HG03457 (cell line): Measurements from ENCODE around the gene SOD1.
"Not testable (repeated sequence)": the region's sequence is repeated elsewhere in the genome, so short reads cannot be mapped to it uniquely, and the experiment has no call there.

Experiments used
- ATAC-seq: cut with Tn5 transposase; IDR thresholded peaks from one replicate; pipeline ENCODE4 v1.9.1; 2021; ENCODE audit warnings: moderate number of reproducible peaks; ENCODE audit not compliant: unreplicated experiment

Gene SOD1

GRCh38 chr21:31659536-31660258, at the start of gene SOD1:
SOD1 (plus strand) TSS chr21:31659693; CDS start chr21:31659770, 77 bp downstream.
- peak; percentile 88 for ATAC-seq

GRCh38 chr21:31611445-31611844, 48.0 kb upstream of the SOD1 start:
- no peak for ATAC-seq

GRCh38 chr21:31612894-31613785, 46.4 kb upstream of the SOD1 start:
- no peak for ATAC-seq

GRCh38 chr21:31614705-31615104, 44.8 kb upstream of the SOD1 start:
- ATAC-seq, result no peak

GRCh38 chr21:31616216-31616615, 43.3 kb upstream of the SOD1 start:
- ATAC-seq, result no peak

- no peak for ATAC-seq
These were observed 40.6 kb upstream of the SOD1 start for GRCh38 chr21:31618696-31619430.

- no peak for ATAC-seq
These were observed 37.1 kb upstream of the SOD1 start for GRCh38 chr21:31622397-31622796.

- no peak for ATAC-seq
These were observed 35.8 kb upstream of the SOD1 start for GRCh38 chr21:31623664-31624063.

- no peak for ATAC-seq
These were observed 35.3 kb upstream of the SOD1 start for GRCh38 chr21:31624181-31624580.

GRCh38 chr21:31624961-31625491, 34.5 kb upstream of the SOD1 start:
- ATAC-seq, result no peak

- ATAC-seq, result no peak
These were observed 29.4 kb upstream of the SOD1 start for GRCh38 chr21:31629972-31630711.

- not testable (repeated sequence) for ATAC-seq
These were observed 27.6 kb upstream of the SOD1 start for GRCh38 chr21:31631881-31632280.

- ATAC-seq, result no peak
These were observed 24.5 kb upstream of the SOD1 start for GRCh38 chr21:31634993-31635392.

GRCh38 chr21:31636874-31637273, 22.6 kb upstream of the SOD1 start:
- no peak for ATAC-seq

GRCh38 chr21:31641416-31641922, 18.0 kb upstream of the SOD1 start:
- no peak for ATAC-seq

- no peak for ATAC-seq
These were observed 14.8 kb upstream of the SOD1 start for GRCh38 chr21:31644643-31645042.

- ATAC-seq, result no peak
These were observed 11.8 kb upstream of the SOD1 start for GRCh38 chr21:31647650-31648049.

- ATAC-seq, result no peak
These were observed 8.6 kb upstream of the SOD1 start for GRCh38 chr21:31650930-31651329.

- ATAC-seq, result not testable (repeated sequence)
These were observed 8.0 kb upstream of the SOD1 start for GRCh38 chr21:31651491-31651890.

GRCh38 chr21:31654340-31654739, 5.2 kb upstream of the SOD1 start:
- ATAC-seq, result no peak
